Occipital lobe (tissue), 2 donors: ENCODE measurements around the gene KIF24. TPM values are rescaled to one million over a fixed set of nuclear protein-coding genes. Genes with fewer than 3 reads are reported as not detected.
"Not testable (repeated sequence)": the region's sequence is repeated elsewhere in the genome, so short reads cannot be mapped to it uniquely, and the experiment has no call there.

Experiments used
- DNase-seq: peaks from one replicate; lab custom pipeline; 2025; lab: John Stamatoyannopoulos, UW
- total RNA-seq: library from RNA; depleted of rRNA; stranded (reverse); fragments of >200 nt; gene quantifications from one replicate; pipeline ENCODE4 v1.2.3, GENCODE V29; 2014

KIF24 gene
- total RNA-seq, 1 donor from 2014 or later = 0.78 TPM

GRCh38 chr9:34363619-34364351 is 34.7 kb upstream of the KIF24 start:
- DNase-seq = no peak

GRCh38 chr9:34362614-34363214 is 33.6 kb upstream of the KIF24 start:
- no peak for DNase-seq

DNA sequence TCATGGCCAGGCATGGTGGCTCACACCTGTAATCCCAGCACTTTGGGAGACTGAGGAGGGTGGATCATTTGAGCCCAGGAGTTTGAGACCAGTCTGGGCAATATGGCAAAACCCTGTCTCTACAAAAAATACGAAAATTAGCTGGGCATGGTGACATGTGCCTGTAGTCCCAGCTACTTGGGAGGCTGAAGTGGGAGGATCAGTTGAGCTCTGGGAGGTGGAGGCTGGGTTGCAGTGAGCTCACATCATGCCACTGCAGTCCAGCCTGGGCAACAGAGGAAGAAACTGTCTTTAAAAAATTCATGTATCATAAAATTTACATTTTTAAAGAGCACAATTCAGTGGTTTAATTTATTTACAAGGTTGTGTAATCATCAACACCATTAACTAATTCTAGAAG is 23.9 kb upstream of the KIF24 start:
- DNase-seq = not testable (repeated sequence)

- DNase-seq = not testable (repeated sequence)
Measured at GRCh38 chr9:34352122-34352652, 23.1 kb upstream of the KIF24 start.

DNA sequence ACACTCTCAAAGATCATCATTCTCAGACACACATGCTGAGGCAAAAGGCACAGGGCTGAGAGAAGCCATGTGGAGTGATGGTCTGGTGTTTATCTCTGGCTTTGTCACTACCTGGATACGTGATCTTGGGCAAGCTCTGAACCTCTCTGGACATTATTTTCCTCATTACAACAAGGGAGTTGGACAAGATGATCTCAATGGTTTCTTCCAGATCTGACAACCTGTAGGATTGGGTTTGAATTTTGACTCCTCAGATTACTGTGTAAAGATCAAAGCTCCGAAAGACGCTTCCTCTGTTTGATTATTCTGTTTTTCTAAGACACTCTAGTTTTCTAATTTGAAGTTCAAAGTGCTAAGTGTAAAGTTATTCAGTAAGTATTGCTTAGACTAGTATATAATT is 20.3 kb upstream of the KIF24 start:
- no peak for DNase-seq

GRCh38 chr9:34347800-34348158 is 18.7 kb upstream of the KIF24 start:
- no peak for DNase-seq

GRCh38 chr9:34346873-34347799 is 18.1 kb upstream of the KIF24 start:
- DNase-seq = no peak

DNA sequence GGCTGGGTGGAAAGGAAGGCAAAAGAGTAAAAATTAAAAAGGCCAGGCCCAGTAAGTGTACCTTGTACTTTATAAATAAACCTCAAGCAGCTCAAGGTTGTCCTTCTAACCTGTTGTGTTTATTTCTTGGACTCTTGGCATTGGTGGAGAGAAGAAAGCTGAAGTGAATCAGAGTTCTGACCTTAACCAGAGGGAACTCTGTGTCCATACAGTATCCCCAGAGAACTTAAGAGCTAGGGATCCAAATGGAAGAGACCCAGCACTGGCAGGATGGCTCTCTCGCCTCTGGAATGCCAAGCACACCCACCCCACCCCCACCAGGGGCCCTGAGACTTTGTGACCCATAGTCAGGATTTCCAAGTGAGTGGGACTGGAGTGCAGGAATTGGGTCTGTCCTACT is 14.5 kb upstream of the KIF24 start:
- DNase-seq = no peak

DNA sequence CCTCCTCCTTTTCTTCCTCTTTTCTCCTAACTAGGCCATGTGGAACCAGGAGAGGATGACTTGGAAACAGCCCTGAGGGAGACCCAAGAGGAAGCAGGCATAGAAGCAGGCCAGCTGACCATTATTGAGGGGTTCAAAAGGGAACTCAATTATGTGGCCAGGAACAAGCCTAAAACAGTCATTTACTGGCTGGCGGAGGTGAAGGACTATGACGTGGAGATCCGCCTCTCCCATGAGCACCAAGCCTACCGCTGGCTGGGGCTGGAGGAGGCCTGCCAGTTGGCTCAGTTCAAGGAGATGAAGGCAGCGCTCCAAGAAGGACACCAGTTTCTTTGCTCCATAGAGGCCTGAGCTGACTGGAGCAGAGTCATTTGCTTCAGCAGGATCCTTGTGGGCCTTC is 14.0 kb upstream of the KIF24 start:
- peak; percentile 21 for DNase-seq

GRCh38 chr9:34341659-34342295 is 12.7 kb upstream of the KIF24 start:
- DNase-seq = no peak

- peak; percentile 16 for DNase-seq
Measured at GRCh38 chr9:34338665-34339385, 9.8 kb upstream of the KIF24 start.

- DNase-seq = not testable (repeated sequence)
Measured at GRCh38 chr9:34338079-34338478, 9.0 kb upstream of the KIF24 start.

- no peak for DNase-seq
Measured at GRCh38 chr9:34337403-34337802, 8.3 kb upstream of the KIF24 start.

DNA sequence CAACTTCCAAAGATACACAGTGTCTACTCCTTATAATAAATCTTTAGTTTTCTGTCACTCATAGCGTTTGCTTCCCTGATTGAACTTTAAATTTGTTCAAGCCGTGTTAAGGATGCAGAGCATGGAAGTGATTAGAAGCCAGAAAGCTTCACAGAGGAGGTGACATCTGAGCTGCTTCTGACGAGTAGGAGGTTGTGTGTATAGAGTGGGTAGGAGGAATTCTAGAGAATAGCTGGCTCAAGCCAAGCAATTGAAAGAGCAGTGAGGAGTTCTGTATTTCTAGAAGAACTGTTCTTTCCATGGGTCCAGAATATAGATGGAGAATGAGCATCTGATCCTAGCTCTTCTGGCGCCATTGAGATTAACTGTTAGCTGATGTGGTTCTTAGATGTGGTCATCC is 6.3 kb upstream of the KIF24 start:
- DNase-seq = no peak

GRCh38 chr9:34334916-34335315 is 5.8 kb upstream of the KIF24 start:
- no peak for DNase-seq

DNA sequence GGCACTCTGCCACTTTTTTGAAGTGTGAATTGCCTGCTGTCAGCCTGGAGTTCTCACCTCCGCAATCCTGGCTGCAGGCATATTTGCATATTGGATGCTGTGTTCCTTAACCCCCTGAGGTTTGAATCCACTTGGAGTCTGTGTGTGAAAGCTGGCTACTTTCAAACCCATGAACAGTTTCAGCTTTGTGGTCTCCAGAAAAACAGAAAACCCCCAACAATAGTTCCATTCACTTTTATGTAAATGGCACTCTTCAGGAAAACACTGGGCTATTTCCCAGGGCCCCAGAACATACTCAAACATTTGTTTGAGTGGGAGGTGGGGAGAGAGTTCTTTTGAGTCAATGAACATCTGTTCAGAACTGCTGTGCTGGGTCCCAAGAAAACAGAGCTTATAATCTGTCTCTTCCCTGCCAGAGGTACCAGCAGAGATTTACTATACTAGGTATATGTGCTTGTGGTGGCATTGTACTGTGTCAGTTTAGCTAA is 5.3 kb upstream of the KIF24 start:
- DNase-seq = peak; percentile 57

DNA sequence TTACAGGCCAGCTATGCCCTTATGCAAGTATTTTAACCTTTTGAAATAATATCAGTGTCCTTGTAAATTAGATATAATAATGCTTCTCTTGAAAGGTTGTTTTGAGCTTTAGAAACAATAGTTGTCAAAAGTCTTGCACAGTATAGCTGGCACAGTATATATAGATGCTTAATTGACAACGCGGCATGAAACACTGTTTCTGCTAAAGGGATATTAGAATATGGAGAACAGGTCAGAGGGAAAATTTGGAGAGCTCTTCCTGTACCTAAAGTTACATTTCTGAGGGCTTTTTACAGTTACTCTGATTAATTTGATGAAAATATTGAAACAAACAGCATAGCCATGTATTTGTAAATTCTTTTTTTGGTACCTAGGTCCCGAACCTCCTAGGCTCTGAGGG is 4.8 kb upstream of the KIF24 start:
- DNase-seq = no peak

DNA sequence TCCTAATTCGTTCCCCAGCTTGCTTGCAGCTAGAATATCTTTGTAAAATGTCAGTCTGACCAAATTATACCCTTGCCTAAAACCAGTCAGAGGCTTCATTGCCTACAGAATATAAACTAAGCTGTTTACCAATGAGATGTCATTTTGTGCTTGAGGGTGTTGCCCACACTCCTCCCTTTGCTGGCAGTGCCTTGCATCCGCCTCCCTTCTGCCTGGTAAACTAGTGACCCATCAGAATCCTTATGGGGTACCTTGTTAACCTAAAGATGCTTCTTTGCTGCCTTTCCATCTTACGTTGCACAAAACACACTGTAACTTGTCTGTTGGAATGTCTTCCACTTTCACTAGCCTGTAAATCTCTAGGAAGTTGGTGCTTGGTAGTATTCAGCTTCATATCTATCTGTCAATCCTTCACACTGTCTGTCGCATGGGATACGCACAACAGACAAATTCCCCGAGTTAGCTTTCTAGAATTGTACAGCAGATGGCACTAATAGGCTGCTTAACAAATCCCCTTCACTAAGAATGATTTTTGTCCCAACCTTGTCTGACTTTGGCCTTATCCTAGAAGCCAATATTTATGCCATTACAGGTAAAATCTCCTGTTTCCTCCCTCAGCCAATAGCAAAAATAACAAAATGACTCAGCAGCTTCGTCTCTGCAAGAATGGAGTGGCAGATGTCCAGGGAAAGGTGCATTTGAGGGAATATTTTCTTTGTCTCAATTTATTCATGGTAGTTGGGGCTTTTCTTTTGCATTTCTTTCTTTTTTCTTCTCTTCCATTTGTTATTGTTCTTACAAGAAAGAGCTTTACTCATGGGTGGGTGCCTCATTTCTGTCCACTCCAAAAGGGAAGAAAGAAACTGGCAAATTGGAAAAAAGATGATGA is 3.3 kb upstream of the KIF24 start:
- no peak for DNase-seq

DNA sequence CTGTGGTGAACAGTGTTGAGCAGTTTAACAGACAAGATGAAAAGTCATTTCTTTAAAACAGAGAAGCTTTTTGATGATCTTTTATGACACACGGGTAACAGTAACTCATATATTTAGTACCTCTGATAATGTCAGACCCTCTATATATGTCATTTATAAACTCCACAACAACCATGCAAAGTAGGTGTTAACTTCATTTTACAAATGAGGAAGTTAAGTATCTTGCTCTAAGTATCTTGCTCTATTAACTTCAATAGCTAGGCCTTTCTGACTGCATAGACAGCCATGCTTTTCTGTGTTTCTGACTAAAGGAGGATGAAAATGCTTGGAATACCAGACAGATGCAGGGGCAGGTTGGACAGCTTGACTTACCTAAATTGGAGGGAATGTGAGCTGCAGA is 2.1 kb upstream of the KIF24 start:
- no peak for DNase-seq

DNA sequence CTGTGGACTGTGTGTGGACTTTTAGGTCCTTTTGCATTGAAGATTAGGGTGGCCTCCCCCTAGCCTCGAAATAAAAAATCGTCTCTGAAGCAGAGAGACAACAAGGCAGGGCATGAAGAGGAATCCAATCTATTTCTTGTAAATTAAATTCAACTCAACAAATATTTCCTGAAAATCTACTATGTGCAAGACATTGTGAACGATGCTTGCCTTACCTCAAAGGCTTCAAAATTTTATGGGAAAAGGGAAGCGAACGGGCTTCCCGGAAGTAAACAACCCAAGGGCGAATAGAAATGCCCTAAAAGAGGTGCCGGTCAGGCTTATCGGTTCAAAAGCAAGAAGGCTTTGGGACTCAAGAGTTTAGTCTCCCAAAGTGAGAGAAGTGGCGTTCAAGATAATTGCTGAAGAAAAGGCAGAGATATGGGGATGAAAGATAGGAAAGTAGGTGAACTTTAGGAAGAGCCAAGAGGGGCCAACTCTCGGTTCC is 525 bp downstream of the KIF24 start:
- DNase-seq = no peak
